Iris pigment epithelial cell (primary cell): Measurements from ENCODE around the gene TVP23A.
A peak's percentile ranks its signal among the peaks of the same experiment; 100 is the strongest.

Source experiments
- DNase-seq: peaks from one replicate; pipeline ENCODE4 v3.0.0-alpha.2; 2011; ENCODE audit warnings: low read depth

Gene TVP23A

GRCh38 chr16:10817963-10818941, at the start of gene TVP23A:
Gene TVP23A, minus strand, starts transcription at chr16:10818794. Its CDS starts 301 bp downstream, at chr16:10818493.
- DNase-seq = no peak

- no peak for DNase-seq
Observed at GRCh38 chr16:10868104-10868595, 49.6 kb upstream of the TVP23A start.

GRCh38 chr16:10867199-10867598, 48.6 kb upstream of the TVP23A start:
- DNase-seq = no peak

DNA sequence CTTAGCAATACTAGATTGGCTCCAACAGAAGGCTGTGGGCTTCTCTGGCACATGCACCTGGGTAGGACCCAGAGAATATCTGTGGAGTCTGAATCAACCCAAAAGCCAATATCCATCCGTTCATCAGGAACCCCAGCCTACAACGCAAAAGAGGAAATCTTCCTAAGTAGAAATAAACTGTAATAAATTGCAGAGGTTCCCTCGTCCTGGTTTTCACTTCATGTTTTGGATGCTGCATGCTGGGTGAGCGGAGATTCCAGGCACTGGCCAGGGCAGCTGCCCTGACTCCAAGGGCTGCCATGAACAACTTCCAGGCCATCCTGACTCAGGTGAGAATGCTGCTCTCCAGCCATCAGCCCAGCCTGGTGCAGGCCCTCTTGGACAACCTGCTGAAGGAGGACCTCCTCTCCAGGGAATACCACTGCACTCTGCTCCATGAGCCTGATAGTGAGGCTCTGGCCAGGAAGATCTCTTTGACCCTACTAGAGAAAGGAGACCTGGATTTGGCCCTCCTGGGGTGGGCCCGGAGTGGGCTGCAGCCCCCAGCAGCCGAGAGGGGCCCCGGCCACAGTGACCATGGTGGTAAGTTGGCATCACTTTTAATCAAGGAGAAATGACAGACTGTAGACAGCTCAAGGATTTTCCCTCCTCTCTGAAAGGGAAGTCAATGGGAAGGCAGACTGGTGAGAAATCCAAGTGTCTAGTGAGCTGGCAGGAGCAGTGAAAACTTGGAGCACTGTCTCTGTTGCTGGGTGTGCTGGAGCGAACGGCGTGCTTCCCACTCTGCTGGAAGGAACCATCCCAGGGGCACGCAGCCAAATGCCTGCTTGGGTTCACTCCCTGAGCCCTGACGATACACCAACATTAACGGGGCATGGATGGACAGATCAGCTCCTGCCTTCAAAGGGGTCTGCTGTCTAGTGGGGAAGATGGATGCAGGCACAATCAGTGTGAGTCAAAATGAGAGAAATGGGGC, 47.7 kb upstream of the TVP23A start:
- DNase-seq = no peak

DNA sequence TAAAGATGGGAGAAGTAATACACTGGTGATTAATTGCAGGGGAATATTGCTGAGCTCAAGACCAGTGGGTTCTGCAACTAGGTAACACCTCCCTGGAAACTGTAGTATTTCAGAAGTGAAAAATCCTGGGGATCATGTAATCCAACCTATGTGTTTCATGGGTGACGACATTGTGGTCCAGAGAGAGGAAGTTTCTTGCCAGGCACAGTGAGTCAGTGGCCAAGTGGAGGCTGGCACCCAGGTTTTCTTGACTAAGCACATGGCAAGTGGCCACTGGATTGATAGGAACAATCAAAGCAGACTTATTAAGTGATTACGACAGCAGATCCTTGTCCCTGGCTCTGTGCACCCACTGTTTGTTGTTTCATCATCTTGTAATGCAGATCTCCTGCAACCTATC, 43.8 kb upstream of the TVP23A start:
- peak; percentile 70 for DNase-seq

GRCh38 chr16:10859658-10860057, 41.1 kb upstream of the TVP23A start:
- DNase-seq = no peak

- no peak for DNase-seq
Observed at GRCh38 chr16:10859020-10859419, 40.4 kb upstream of the TVP23A start.

GRCh38 chr16:10858203-10858602, 39.6 kb upstream of the TVP23A start:
- DNase-seq = no peak

GRCh38 chr16:10856042-10856441, 37.4 kb upstream of the TVP23A start:
- no peak for DNase-seq

GRCh38 chr16:10852948-10853347, 34.4 kb upstream of the TVP23A start:
- no peak for DNase-seq

DNA sequence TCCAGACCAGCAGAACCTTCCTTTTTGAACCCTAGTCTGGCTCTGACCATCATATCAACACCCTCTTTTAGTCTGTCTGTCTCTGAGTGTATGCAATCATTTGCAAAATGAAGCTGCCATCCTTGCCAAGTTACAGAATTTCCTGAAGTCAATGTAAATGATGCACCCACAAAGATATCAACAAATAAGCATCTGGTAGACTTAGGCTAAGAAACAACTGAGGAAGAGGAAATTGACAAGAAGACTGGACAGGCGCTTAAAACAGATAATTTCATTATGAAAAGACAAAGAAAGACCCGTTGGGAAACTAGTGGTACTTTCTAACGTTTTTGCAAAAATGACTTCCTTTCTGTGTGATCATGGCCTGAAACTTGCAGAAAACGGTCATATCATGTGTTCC, 33.7 kb upstream of the TVP23A start:
- no peak for DNase-seq

GRCh38 chr16:10851512-10851911, 32.9 kb upstream of the TVP23A start:
- no peak for DNase-seq

- DNase-seq = no peak
Observed at GRCh38 chr16:10850478-10850850, 31.9 kb upstream of the TVP23A start.

GRCh38 chr16:10849736-10850477, 31.3 kb upstream of the TVP23A start:
- no peak for DNase-seq

DNA sequence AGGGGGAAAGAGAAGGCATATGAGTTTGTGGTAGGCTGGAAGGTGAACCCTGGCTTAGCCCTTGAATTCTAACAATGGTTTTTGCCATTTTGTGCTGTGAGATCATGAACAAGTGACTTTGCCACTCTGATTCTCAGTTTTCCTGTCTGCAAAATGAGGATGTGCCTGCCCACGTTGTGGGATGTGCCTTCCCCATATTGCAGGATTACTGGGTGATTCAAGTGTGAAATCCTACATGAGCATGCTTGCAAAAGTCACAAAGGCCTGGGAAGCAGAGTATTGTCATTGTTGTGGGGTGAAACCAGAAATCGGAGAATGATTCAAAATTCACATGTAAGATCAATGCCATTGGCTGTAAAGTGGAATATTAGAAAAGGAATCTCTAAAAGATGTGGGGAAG, 28.6 kb upstream of the TVP23A start:
- no peak for DNase-seq

GRCh38 chr16:10846213-10846998, 27.8 kb upstream of the TVP23A start:
- DNase-seq = no peak

GRCh38 chr16:10840703-10841102, 22.1 kb upstream of the TVP23A start:
- DNase-seq = no peak

DNA sequence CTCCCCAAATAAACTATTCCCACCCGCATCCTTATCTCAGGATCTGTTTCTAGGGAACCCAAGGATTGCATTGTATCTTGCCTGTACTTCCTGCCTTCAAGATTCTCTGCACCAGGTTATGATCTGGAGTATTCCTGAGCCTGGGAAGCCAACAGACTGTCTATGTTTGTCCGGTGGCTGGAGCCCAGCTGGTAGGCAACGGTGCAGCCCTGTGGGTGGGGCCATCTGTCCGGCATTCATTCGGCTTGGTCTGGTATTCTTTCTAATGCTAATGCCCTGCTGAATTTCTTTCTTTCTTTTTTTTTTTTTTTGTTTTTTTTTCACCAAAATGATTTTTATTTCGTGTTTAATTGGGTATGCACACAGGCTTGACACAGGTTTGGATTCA, 20.7 kb upstream of the TVP23A start:
- DNase-seq = no peak

DNA sequence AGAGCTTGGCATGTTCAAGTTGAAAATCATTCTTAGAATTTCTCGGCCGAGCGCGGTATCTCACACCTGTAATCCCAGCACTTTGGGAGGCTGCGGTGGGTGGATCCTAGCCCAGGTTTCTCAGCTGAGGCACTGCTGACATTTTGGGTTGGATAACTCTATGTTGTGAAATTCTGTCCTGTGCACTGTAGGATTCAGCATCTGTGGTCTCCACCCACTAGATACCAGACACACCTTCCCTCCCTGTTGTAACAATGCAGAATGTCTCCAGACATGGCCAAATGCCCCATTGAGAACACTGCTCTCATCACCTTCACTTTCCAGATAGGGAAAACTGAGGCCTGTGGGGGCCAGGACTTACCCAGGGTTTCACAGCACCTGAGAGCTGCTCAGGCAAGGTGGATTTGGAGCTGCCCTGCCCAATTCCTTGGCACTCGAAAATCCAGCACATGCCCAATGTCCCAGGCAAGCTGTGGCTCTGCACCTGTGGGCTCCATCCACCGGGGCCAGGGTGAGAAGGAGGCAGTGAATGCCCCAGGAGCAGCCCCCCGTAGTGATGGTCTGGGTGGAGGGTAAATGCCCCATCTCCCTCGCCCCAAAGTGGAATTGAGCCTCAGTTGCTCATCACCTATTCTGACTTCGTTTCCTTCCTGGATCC, 20.2 kb upstream of the TVP23A start:
- DNase-seq = no peak

DNA sequence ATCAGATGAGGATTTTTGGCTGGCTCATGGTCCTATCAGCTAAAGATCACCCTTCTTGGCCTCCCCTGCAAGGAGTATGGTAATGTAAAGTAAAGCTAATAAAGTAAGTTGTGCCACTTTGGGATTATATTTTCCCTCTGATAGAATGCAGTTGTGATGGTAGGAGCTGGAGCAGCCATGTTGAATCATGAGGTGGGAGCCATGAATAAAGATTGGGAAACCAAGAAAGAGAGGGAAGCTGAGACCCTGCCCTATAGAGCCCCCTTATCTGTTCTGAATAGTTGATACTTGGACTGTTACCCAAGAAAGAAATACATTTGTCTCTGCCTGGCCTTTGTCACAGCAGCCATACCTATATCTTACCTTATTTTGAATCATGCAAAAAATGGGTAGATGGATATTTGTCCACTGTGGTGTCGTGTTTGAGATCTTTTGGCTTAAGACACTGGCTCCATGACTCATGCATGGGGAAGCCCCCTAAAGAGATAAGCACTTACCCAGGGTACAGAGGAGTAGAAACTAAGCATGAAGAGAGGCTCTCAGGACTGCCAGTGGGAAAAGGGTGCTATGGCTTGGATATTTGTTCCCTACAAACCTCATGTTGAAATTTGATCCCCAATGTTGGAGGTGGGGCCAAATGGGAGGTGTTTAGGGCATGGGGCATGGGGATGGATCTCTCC, 17.7 kb upstream of the TVP23A start:
- no peak for DNase-seq
